Embryonic facial prominence (tissue), 1 donor: ENCODE data around the gene CPS1.

Experiments
- DNase-seq: peaks from one replicate; pipeline ENCODE4 v3.0.0-alpha.2; 2016; ENCODE audit errors: extremely low spot score

CPS1 gene

GRCh38 chr2:210556329-210556980 lies at the start of gene CPS1:
TSS of gene CPS1 (plus strand) at chr2:210556599. CDS start at chr2:210556734, 135 bp downstream.
- no peak for DNase-seq

GRCh38 chr2:210515911-210516310 lies 40.5 kb upstream of the CPS1 start:
- no peak for DNase-seq

GRCh38 chr2:210517264-210517663 lies 39.1 kb upstream of the CPS1 start:
- DNase-seq, result no peak

GRCh38 chr2:210519594-210519993 lies 36.8 kb upstream of the CPS1 start:
- DNase-seq, result no peak

- no peak for DNase-seq
Measured at GRCh38 chr2:210522399-210522798, 34.0 kb upstream of the CPS1 start.

GRCh38 chr2:210523650-210524289 lies 32.6 kb upstream of the CPS1 start:
- no peak for DNase-seq

GRCh38 chr2:210524533-210524932 lies 31.9 kb upstream of the CPS1 start:
- no peak for DNase-seq

- DNase-seq, result no peak
Measured at GRCh38 chr2:210527286-210527685, 29.1 kb upstream of the CPS1 start.

- no peak for DNase-seq
Measured at GRCh38 chr2:210528716-210529115, 27.7 kb upstream of the CPS1 start.

- no peak for DNase-seq
Measured at GRCh38 chr2:210531050-210531449, 25.3 kb upstream of the CPS1 start.

- DNase-seq, result no peak
Measured at GRCh38 chr2:210531482-210531881, 24.9 kb upstream of the CPS1 start.

GRCh38 chr2:210533389-210533788 lies 23.0 kb upstream of the CPS1 start:
- DNase-seq, result no peak

- no peak for DNase-seq
Measured at GRCh38 chr2:210534879-210535278, 21.5 kb upstream of the CPS1 start.

GRCh38 chr2:210536973-210537650 lies 19.3 kb upstream of the CPS1 start:
- no peak for DNase-seq

- no peak for DNase-seq
Measured at GRCh38 chr2:210539035-210539434, 17.4 kb upstream of the CPS1 start.

GRCh38 chr2:210539578-210540416 lies 16.6 kb upstream of the CPS1 start:
- no peak for DNase-seq

- DNase-seq, result no peak
Measured at GRCh38 chr2:210540471-210540870, 15.9 kb upstream of the CPS1 start.

- DNase-seq, result no peak
Measured at GRCh38 chr2:210540900-210541289, 15.5 kb upstream of the CPS1 start.

- no peak for DNase-seq
Measured at GRCh38 chr2:210541290-210541902, 15.0 kb upstream of the CPS1 start.

- DNase-seq, result no peak
Measured at GRCh38 chr2:210544007-210544590, 12.3 kb upstream of the CPS1 start.

- no peak for DNase-seq
Measured at GRCh38 chr2:210544831-210545230, 11.6 kb upstream of the CPS1 start.
